A673 (cell line): Measurements from ENCODE around the gene CCDC86. TPM values are rescaled to one million over a fixed set of nuclear protein-coding genes. Genes with fewer than 3 reads are reported as not detected.

ENCODE experiments used
- BruUV-seq: library from RNA; stranded (reverse); fragments of 400-500 nt; replicated peaks from 2 replicates; lab custom pipeline; 2021; lab: Mats Ljungman, UMichigan
- CTCF ChIA-PET: fragments of 300-600 bp; sonication (Branson Sonifier 250); formaldehyde crosslinking; loops from one replicate; lab custom pipeline; 2022; ENCODE audit warnings: antibody characterized with exemption; lab: Charles Lee
- POLR2A ChIA-PET: fragments of 300-600 bp; sonication (Branson Sonifier 250); formaldehyde crosslinking; loops from one replicate; lab custom pipeline; 2022; ENCODE audit warnings: antibody characterized with exemption; ENCODE audit not compliant: low non-redundant PET; lab: Charles Lee
- DNase-seq: peaks from one replicate; pipeline ENCODE4 v3.0.0-alpha.2; 2015; ENCODE audit warnings: low spot score
- H3K27ac ChIP-seq: fragments of 200-600 bp; sonication (generic); 2 replicates; pipeline ENCODE4 v1.5.1; 2016; ENCODE audit warnings: mixed run types, low read depth, mild to moderate bottlenecking, mixed read lengths, antibody characterized with exemption, low read length; ENCODE audit not compliant: poor library complexity, severe bottlenecking
- H3K27me3 ChIP-seq: fragments of 200-600 bp; sonication (generic); replicated peaks from 2 replicates; pipeline ENCODE4 v1.6.1; 2017; ENCODE audit warnings: mixed run types, low read depth, mild to moderate bottlenecking, mixed read lengths, antibody characterized with exemption, low read length; ENCODE audit not compliant: insufficient read depth, poor library complexity
- H3K36me3 ChIP-seq: fragments of 200-600 bp; sonication (generic); 2 replicates; pipeline ENCODE4 v1.6.1; 2016; ENCODE audit warnings: mixed run types, mild to moderate bottlenecking, mixed read lengths, antibody characterized with exemption, low read length; ENCODE audit not compliant: insufficient read depth, poor library complexity, severe bottlenecking
- H3K4me1 ChIP-seq: fragments of 200-600 bp; sonication (generic); 2 replicates; pipeline ENCODE4 v1.6.1; 2017; ENCODE audit warnings: mixed run types, mild to moderate bottlenecking, mixed read lengths, antibody characterized with exemption, low read length; ENCODE audit not compliant: insufficient read depth, poor library complexity, severe bottlenecking
- H3K4me3 ChIP-seq: fragments of 200-600 bp; sonication (generic); 2 replicates; pipeline ENCODE4 v1.5.1; 2016; ENCODE audit warnings: low read depth, mixed run types, mild to moderate bottlenecking, mixed read lengths, low read length; ENCODE audit not compliant: poor library complexity, severe bottlenecking
- H3K9me3 ChIP-seq: fragments of 200-600 bp; sonication (generic); 2 replicates; pipeline ENCODE4 v1.6.1; 2016; ENCODE audit warnings: mixed run types, low read depth, mild to moderate bottlenecking, mixed read lengths, antibody characterized with exemption, low read length; ENCODE audit not compliant: poor library complexity, severe bottlenecking
- CTCF ChIP-seq: fragments of 300-800, 200-600 bp; sonication (generic); conservative IDR thresholded peaks from 2 replicates; pipeline ENCODE4 v1.5.1; 2017; ENCODE audit warnings: low read depth, mild to moderate bottlenecking, antibody characterized with exemption, low read length, moderate library complexity, mixed read lengths
- EZH2 ChIP-seq: fragments of 200-600 bp; sonication (generic); IDR thresholded peaks from 2 replicates; pipeline ENCODE4 v1.6.1; 2017; ENCODE audit warnings: borderline replicate concordance, low read depth, mild to moderate bottlenecking, mixed read lengths, antibody characterized with exemption, low read length; ENCODE audit not compliant: poor library complexity, severe bottlenecking
- intact Hi-C: fragments of 100-400 bp; cut with micrococcal nuclease; formaldehyde crosslinking; loops from one replicate; pipeline ENCODE4 v1.10.0; 2022; ENCODE audit not compliant: unreplicated experiment
- total RNA-seq: library from RNA; stranded (reverse); gene quantifications from 2 replicates; pipeline ENCODE4 v1.2.3, GENCODE V29; 2021

CCDC86 gene
- total RNA-seq, 1 experiment from 2014 or later = 188 TPM

GRCh38 chr11:60825790-60826189 is 16.1 kb upstream of the CCDC86 start:
- DNase-seq = no peak
- Histone ChIP-seq H3K27me3 (no peaks in the 10 kb centered on the region), H3K27ac (no peak overlapping the region), H3K4me1 (no peaks in the 10 kb centered on the region), H3K36me3 (no peaks in the 10 kb centered on the region), H3K9me3 (no peaks in the 10 kb centered on the region), H3K4me3 (no peak overlapping the region)
- ChIA-PET POLR2A (no interaction called here), CTCF (no interaction called here)
- intact Hi-C loops = no loop called here
- TF ChIP-seq CTCF (no peak), EZH2 (no peak)
- no TSS peak for BruUV-seq

- Histone ChIP-seq H3K4me3 (no peak overlapping the region), H3K9me3 (no peaks in the 10 kb centered on the region), H3K27ac (no peak overlapping the region), H3K4me1 (no peaks in the 10 kb centered on the region), H3K36me3 (no peaks in the 10 kb centered on the region), H3K27me3 (peaks cover 5% of the 10 kb centered on the region)
- no TSS peak for BruUV-seq
- ChIA-PET POLR2A (no interaction called here), CTCF (interaction anchor here (0.6 to 2.4 kb wide), 9 partner anchors 16 to 357 kb away, joined by 3 to 34 read pairs (median 4); no protein-coding TSS in a partner anchor)
- TF ChIP-seq CTCF (no peak), EZH2 (no peak)
- intact Hi-C loops = loop anchor here (1.0 to 5.0 kb wide), 5 partner anchors 58 to 357 kb away; partner anchors contain the start of gene PRPF19
- no peak for DNase-seq
Observed at GRCh38 chr11:60830478-60831142, 11.3 kb upstream of the CCDC86 start.

GRCh38 chr11:60831143-60831500 is 10.8 kb upstream of the CCDC86 start:
- peaks cover 5% of the 10 kb centered on the region for H3K27me3 ChIP-seq
- no peak overlapping the region for H3K27ac ChIP-seq
- POLR2A ChIA-PET = no interaction called here
- TF ChIP-seq EZH2 = no peak
- TF ChIP-seq CTCF = peak; percentile 97
- BruUV-seq = no TSS peak
- intact Hi-C loops = loop anchor here (1.0 to 5.0 kb wide), 5 partner anchors 58 to 356 kb away; partner anchors contain the start of gene PRPF19
- no peaks in the 10 kb centered on the region for H3K36me3 ChIP-seq
- H3K9me3 ChIP-seq = no peaks in the 10 kb centered on the region
- CTCF ChIA-PET = interaction anchor here (0.6 to 2.4 kb wide), 10 partner anchors 16 to 357 kb away, joined by 3 to 34 read pairs (median 4); no protein-coding TSS in a partner anchor
- no peak overlapping the region for H3K4me3 ChIP-seq
- DNase-seq = peak; percentile 84
- H3K4me1 ChIP-seq = no peaks in the 10 kb centered on the region
